ENCODE measurements around the gene SLC30A2.

- TF ChIP-seq MAX (IDR thresholded peaks at IDR 0.05) = no peak
- no peak for TF ChIP-seq POLR2A (IDR thresholded peaks at IDR 0.05; ENCODE audit: low read length)
- no peak for TF ChIP-seq EP300 (IDR thresholded peaks at IDR 0.05)
- TF ChIP-seq, protein P1, sequence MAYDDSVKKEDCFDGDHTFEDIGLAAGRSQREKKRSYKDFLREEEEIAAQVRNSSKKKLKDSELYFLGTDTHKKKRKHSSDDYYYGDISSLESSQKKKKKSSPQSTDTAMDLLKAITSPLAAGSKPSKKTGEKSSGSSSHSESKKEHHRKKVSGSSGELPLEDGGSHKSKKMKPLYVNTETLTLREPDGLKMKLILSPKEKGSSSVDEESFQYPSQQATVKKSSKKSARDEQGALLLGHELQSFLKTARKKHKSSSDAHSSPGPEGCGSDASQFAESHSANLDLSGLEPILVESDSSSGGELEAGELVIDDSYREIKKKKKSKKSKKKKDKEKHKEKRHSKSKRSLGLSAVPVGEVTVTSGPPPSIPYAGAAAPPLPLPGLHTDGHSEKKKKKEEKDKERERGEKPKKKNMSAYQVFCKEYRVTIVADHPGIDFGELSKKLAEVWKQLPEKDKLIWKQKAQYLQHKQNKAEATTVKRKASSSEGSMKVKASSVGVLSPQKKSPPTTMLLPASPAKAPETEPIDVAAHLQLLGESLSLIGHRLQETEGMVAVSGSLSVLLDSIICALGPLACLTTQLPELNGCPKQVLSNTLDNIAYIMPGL (CRISPR knock-in tag; IDR thresholded peaks at IDR 0.05; ENCODE audit: borderline replicate concordance) = no peak
- TF ChIP-seq, protein P2, sequence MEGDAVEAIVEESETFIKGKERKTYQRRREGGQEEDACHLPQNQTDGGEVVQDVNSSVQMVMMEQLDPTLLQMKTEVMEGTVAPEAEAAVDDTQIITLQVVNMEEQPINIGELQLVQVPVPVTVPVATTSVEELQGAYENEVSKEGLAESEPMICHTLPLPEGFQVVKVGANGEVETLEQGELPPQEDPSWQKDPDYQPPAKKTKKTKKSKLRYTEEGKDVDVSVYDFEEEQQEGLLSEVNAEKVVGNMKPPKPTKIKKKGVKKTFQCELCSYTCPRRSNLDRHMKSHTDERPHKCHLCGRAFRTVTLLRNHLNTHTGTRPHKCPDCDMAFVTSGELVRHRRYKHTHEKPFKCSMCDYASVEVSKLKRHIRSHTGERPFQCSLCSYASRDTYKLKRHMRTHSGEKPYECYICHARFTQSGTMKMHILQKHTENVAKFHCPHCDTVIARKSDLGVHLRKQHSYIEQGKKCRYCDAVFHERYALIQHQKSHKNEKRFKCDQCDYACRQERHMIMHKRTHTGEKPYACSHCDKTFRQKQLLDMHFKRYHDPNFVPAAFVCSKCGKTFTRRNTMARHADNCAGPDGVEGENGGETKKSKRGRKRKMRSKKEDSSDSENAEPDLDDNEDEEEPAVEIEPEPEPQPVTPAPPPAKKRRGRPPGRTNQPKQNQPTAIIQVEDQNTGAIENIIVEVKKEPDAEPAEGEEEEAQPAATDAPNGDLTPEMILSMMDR (IDR thresholded peaks at IDR 0.05) = no peak
- no peak for TF ChIP-seq RFX5 (IDR thresholded peaks at IDR 0.05)
- TF ChIP-seq RAD21 (conservative IDR thresholded peaks at IDR 0.05 in 1 of 2, IDR thresholded peaks at IDR 0.05 in 1 of 2) = no peak
- TF ChIP-seq, protein P3, sequence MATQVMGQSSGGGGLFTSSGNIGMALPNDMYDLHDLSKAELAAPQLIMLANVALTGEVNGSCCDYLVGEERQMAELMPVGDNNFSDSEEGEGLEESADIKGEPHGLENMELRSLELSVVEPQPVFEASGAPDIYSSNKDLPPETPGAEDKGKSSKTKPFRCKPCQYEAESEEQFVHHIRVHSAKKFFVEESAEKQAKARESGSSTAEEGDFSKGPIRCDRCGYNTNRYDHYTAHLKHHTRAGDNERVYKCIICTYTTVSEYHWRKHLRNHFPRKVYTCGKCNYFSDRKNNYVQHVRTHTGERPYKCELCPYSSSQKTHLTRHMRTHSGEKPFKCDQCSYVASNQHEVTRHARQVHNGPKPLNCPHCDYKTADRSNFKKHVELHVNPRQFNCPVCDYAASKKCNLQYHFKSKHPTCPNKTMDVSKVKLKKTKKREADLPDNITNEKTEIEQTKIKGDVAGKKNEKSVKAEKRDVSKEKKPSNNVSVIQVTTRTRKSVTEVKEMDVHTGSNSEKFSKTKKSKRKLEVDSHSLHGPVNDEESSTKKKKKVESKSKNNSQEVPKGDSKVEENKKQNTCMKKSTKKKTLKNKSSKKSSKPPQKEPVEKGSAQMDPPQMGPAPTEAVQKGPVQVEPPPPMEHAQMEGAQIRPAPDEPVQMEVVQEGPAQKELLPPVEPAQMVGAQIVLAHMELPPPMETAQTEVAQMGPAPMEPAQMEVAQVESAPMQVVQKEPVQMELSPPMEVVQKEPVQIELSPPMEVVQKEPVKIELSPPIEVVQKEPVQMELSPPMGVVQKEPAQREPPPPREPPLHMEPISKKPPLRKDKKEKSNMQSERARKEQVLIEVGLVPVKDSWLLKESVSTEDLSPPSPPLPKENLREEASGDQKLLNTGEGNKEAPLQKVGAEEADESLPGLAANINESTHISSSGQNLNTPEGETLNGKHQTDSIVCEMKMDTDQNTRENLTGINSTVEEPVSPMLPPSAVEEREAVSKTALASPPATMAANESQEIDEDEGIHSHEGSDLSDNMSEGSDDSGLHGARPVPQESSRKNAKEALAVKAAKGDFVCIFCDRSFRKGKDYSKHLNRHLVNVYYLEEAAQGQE (IDR thresholded peaks at IDR 0.05) = no peak
- no peak for TF ChIP-seq NR3C1 (IDR thresholded peaks at IDR 0.05)
- no peak for TF ChIP-seq JUN (IDR thresholded peaks at IDR 0.05)
- TF ChIP-seq BHLHE40 (IDR thresholded peaks at IDR 0.05; ENCODE audit: low read depth, low read length) = no peak
- TF ChIP-seq POLR2AphosphoS2 (conservative IDR thresholded peaks at IDR 0.05; ENCODE audit: low read length) = no peak
Observed at GRCh38 chr1:26077524-26077923, 31.6 kb upstream of the SLC30A2 start.
